GM23338 (cell line): ENCODE data around the gene TRIO. TPM values are rescaled to one million over a fixed set of nuclear protein-coding genes. Genes with fewer than 3 reads are reported as not detected.

Experiments used
- ATAC-seq: fragments of 200-7000 bp; cut with Tn5 transposase; 3 replicates; pipeline ENCODE4 v1.9.1; 2020
- DNase-seq: peaks from one replicate; pipeline ENCODE4 v3.0.0-alpha.2; 2015; ENCODE audit warnings: low spot score
- H2AFZ ChIP-seq: fragments of 200-600 bp; sonication (generic); 2 replicates; pipeline ENCODE4 v1.8.0; 2016; ENCODE audit warnings: antibody characterized with exemption, mild to moderate bottlenecking, moderate library complexity
- H3F3A ChIP-seq: fragments of 200-600 bp; sonication (generic); replicated peaks from 2 replicates; pipeline ENCODE4 v1.8.0; 2017; ENCODE audit warnings: antibody characterized with exemption, mixed run types, low read depth
- H3K27ac ChIP-seq: fragments of 200-600 bp; sonication (generic); 2 replicates; pipeline ENCODE4 v1.6.1; 2016; ENCODE audit warnings: low read depth
- H3K27me3 ChIP-seq: fragments of 200-600 bp; sonication (generic); 2 replicates; pipeline ENCODE4 v1.8.0; 2016; ENCODE audit warnings: mild to moderate bottlenecking, mixed run types, moderate library complexity; ENCODE audit not compliant: insufficient read depth
- H3K36me3 ChIP-seq: fragments of 200-600 bp; sonication (generic); 2 replicates; pipeline ENCODE4 v1.8.0; 2016; ENCODE audit warnings: mild to moderate bottlenecking; ENCODE audit not compliant: insufficient read depth
- H3K4me1 ChIP-seq: fragments of 200-600 bp; sonication (generic); 2 replicates; pipeline ENCODE4 v1.8.0; 2016; ENCODE audit warnings: mild to moderate bottlenecking, moderate library complexity; ENCODE audit not compliant: insufficient read depth
- H3K4me2 ChIP-seq: fragments of 200-600 bp; sonication (generic); 2 replicates; pipeline ENCODE4 v1.7.1; 2017; ENCODE audit warnings: mixed run types
- H3K4me3 ChIP-seq: fragments of 200-600 bp; sonication (generic); 2 replicates; pipeline ENCODE4 v1.6.1; 2016; ENCODE audit warnings: mixed run types
- H3K79me2 ChIP-seq: fragments of 200-600 bp; sonication (generic); replicated peaks from 2 replicates; pipeline ENCODE4 v1.8.0; 2017; ENCODE audit warnings: mild to moderate bottlenecking; ENCODE audit not compliant: insufficient read depth
- H3K9me2 ChIP-seq: fragments of 200-600 bp; sonication (generic); 2 replicates; pipeline ENCODE4 v1.8.0; 2017; ENCODE audit not compliant: insufficient read depth
- H4K20me1 ChIP-seq: fragments of 200-600 bp; sonication (generic); replicated peaks from 2 replicates; pipeline ENCODE4 v1.8.0; 2017; ENCODE audit warnings: mild to moderate bottlenecking; ENCODE audit not compliant: insufficient read depth
- H3K27ac Mint-ChIP-seq: 2 replicates; pipeline ENCODE4 v1.8.0; 2020; ENCODE audit warnings: inconsistent platforms, mild to moderate bottlenecking, moderate library complexity, mixed read lengths
- H3K27me3 Mint-ChIP-seq: 3 replicates; pipeline ENCODE4 v1.8.0; 2022; ENCODE audit warnings: low read depth, mild to moderate bottlenecking, moderate library complexity, mixed read lengths, inconsistent platforms; ENCODE audit not compliant: insufficient read depth, poor library complexity
- H3K36me3 Mint-ChIP-seq: 3 replicates; pipeline ENCODE4 v1.8.0; 2021; ENCODE audit warnings: low read depth, mild to moderate bottlenecking, inconsistent platforms, moderate library complexity, mixed read lengths
- H3K4me1 Mint-ChIP-seq: 3 replicates; pipeline ENCODE4 v1.8.0; 2020; ENCODE audit warnings: mild to moderate bottlenecking, inconsistent platforms, mixed read lengths
- H3K4me3 Mint-ChIP-seq: 3 replicates; pipeline ENCODE4 v1.8.0; 2021; ENCODE audit warnings: moderate library complexity, mild to moderate bottlenecking, inconsistent platforms, mixed read lengths
- H3K9me3 Mint-ChIP-seq: 3 replicates; pipeline ENCODE4 v1.8.0; 2020; ENCODE audit warnings: moderate library complexity, mild to moderate bottlenecking, inconsistent platforms, mixed read lengths
- ETS1 ChIP-seq: IDR thresholded peaks from 2 replicates; pipeline ENCODE4 v1.6.1; 2016; ENCODE audit warnings: antibody characterized with exemption
- POLR2AphosphoS5 ChIP-seq: IDR thresholded peaks from 2 replicates; pipeline ENCODE4 v1.6.1; 2016; ENCODE audit warnings: antibody characterized with exemption, low read depth
- REST ChIP-seq: IDR thresholded peaks from one replicate; pipeline ENCODE4 v1.6.1; 2018; ENCODE audit warnings: antibody characterized with exemption; ENCODE audit not compliant: unreplicated experiment
- STAT1 ChIP-seq: IDR thresholded peaks from one replicate; pipeline ENCODE4 v1.6.1; 2016; ENCODE audit warnings: antibody characterized with exemption; ENCODE audit not compliant: unreplicated experiment
- ZNF114 ChIP-seq: fragments of 250-450 bp; sonication (Bioruptor Pico); IDR thresholded peaks from 2 replicates; pipeline ENCODE4 v1.5.0; 2020; ENCODE audit warnings: mild to moderate bottlenecking, moderate library complexity
- ZNF462 ChIP-seq: fragments of 250-450 bp; sonication (Bioruptor Pico); IDR thresholded peaks from 2 replicates; pipeline ENCODE4 v1.5.0; 2020; ENCODE audit warnings: mild to moderate bottlenecking, moderate library complexity
- polyA plus RNA-seq: library from polyadenylated mRNA; unstranded; fragments of >200 nt; fragmentation: Nextera tagmentation; extraction: Ambion mirVana; gene quantifications from 2 replicates; pipeline ENCODE4 v1.2.1, GENCODE V29; 2016
- total RNA-seq: library from RNA; depleted of rRNA; stranded (reverse); fragments of >200 nt; shearing (Covaris generic); gene quantifications from 2 replicates; pipeline ENCODE4 v1.2.3, GENCODE V29; 2014

The TRIO gene
- total and polyA plus RNA-seq, 2 experiments from 2014 or later: 13.8 to 113 TPM

- TF ChIP-seq REST (no peak), POLR2AphosphoS5 (no peak), ZNF114 (CRISPR knock-in tag) (no peak), ZNF462 (CRISPR knock-in tag) (no peak), STAT1 (no peak)
Observed at GRCh38 chr5:14209836-14210235, 66.7 kb downstream of the TRIO start (continued).

- no peak overlapping the region for H3K4me3 Mint-ChIP-seq
- Histone ChIP-seq H2AFZ (no peak overlapping the region), H3K27me3 (no peaks in the 10 kb centered on the region), H3K4me2 (no peak overlapping the region), H4K20me1 (peaks cover 48% of the 10 kb centered on the region), H3F3A (no peaks in the 10 kb centered on the region), H3K79me2 (peaks cover 96% of the 10 kb centered on the region), H3K36me3 (no peaks in the 10 kb centered on the region), H3K4me3 (no peak overlapping the region), H3K4me1 (peaks cover 47% of the 10 kb centered on the region), H3K9me2 (no peaks in the 10 kb centered on the region), H3K27ac (no peak overlapping the region)
- H3K9me3 Mint-ChIP-seq: no peaks in the 10 kb centered on the region; the same call in 2 of the 3 replicates
- no peaks in the 10 kb centered on the region for H3K36me3 Mint-ChIP-seq
- DNase-seq: no peak
- no peak for ATAC-seq
- H3K27ac Mint-ChIP-seq: no peak overlapping the region
- peaks cover 6% of the 10 kb centered on the region for H3K27me3 Mint-ChIP-seq
- H3K4me1 Mint-ChIP-seq: peaks cover 44% of the 10 kb centered on the region
- TF ChIP-seq ETS1 (no peak), ZNF114 (CRISPR knock-in tag) (no peak), REST (no peak)
Observed at GRCh38 chr5:14210729-14211128, 67.6 kb downstream of the TRIO start.
